Fibroblast of lung (primary cell): ENCODE measurements around the gene NKX6-2. TPM values are rescaled to one million over a fixed set of nuclear protein-coding genes. Genes with fewer than 3 reads are reported as not detected.

Experiments used
- DNase-seq, 2 donors: peaks; one replicate each; pipeline versions ENCODE4 v3.0.0 to v3.0.0-alpha.2; 2010; ENCODE audit warnings: low read depth in 2 of 2
- H2AFZ ChIP-seq: 2 replicates; pipeline ENCODE4 v1.5.1; 2012; ENCODE audit warnings: low read length, control low read depth, inconsistent platforms
- H3K27ac ChIP-seq: 2 replicates; pipeline ENCODE4 v1.5.1; 2011; ENCODE audit warnings: low read length, control low read depth; ENCODE audit not compliant: insufficient read depth
- H3K27me3 ChIP-seq: 2 replicates; pipeline ENCODE4 v1.5.1; 2011; ENCODE audit warnings: mild to moderate bottlenecking, low read length; ENCODE audit not compliant: control insufficient read depth, insufficient read depth
- H3K36me3 ChIP-seq: 2 replicates; pipeline ENCODE4 v1.5.1; 2011; ENCODE audit warnings: low read length; ENCODE audit not compliant: control insufficient read depth, insufficient read depth
- H3K4me1 ChIP-seq: 2 replicates; pipeline ENCODE4 v1.5.1; 2011; ENCODE audit warnings: low read length; ENCODE audit not compliant: control insufficient read depth, insufficient read depth; ENCODE audit errors: extremely low read depth
- H3K4me2 ChIP-seq: 2 replicates; pipeline ENCODE4 v1.5.1; 2011; ENCODE audit warnings: low read length, control low read depth; ENCODE audit not compliant: insufficient read depth; ENCODE audit errors: extremely low read depth
- H3K4me3 ChIP-seq, 4 experiments: fragments of 200-600 bp in 1 of 4; sonication (generic) in 1 of 4; replicated peaks in 1 of 4; 2 replicates each; pipeline ENCODE4 v1.5.1; 2011 to 2016; ENCODE audit warnings: low read length in 4 of 4, low read depth in 3 of 4, mild to moderate bottlenecking in 3 of 4, control low read depth in 2 of 4, inconsistent platforms in 1 of 4, mixed read lengths in 1 of 4; ENCODE audit not compliant: insufficient read depth in 1 of 4; ENCODE audit errors: control extremely low read depth in 1 of 4
- H3K79me2 ChIP-seq: 2 replicates; pipeline ENCODE4 v1.5.1; 2012; ENCODE audit warnings: mild to moderate bottlenecking, low read length, inconsistent platforms; ENCODE audit not compliant: control insufficient read depth, insufficient read depth
- H3K9ac ChIP-seq: 2 replicates; pipeline ENCODE4 v1.5.1; 2011; ENCODE audit warnings: mild to moderate bottlenecking, low read length, control low read depth; ENCODE audit not compliant: insufficient read depth
- H3K9me3 ChIP-seq: 2 replicates; pipeline ENCODE4 v1.5.1; 2012; ENCODE audit warnings: low read depth, low read length; ENCODE audit not compliant: control insufficient read depth, insufficient read depth
- H4K20me1 ChIP-seq: 2 replicates; pipeline ENCODE4 v1.5.1; 2011; ENCODE audit warnings: low read length; ENCODE audit not compliant: control insufficient read depth, insufficient read depth; ENCODE audit errors: extremely low read depth
- CTCF ChIP-seq, 2 donors: IDR thresholded peaks in 1 of 2; conservative IDR thresholded peaks in 1 of 2; 1 replicate in 1 of 2; 2 replicates in 1 of 2; pipeline ENCODE4 v1.5.1; 2011 to 2012; ENCODE audit warnings: low read length in 2 of 2, control low read depth in 1 of 2, inconsistent platforms in 1 of 2, low read depth in 1 of 2, mild to moderate bottlenecking in 1 of 2
- EZH2 ChIP-seq: IDR thresholded peaks from 2 replicates; pipeline ENCODE4 v1.5.1; 2012; ENCODE audit warnings: low read length, control low read depth, mild to moderate bottlenecking; ENCODE audit errors: missing control alignments
- polyA plus RNA-seq, 2 donors: library from polyadenylated mRNA; depleted of rRNA in 1 of 2; stranded (reverse) in 1 of 2; unstranded in 1 of 2; fragments of >200 nt; gene quantifications; 2 replicates each; pipeline ENCODE4 v1.2.1, GENCODE V29; 2011 to 2012; ENCODE audit warnings: missing spikeins in 1 of 2
- total RNA-seq: library from RNA; depleted of rRNA; stranded (reverse); fragments of >200 nt; gene quantifications from 2 replicates; pipeline ENCODE4 v1.2.1, GENCODE V29; 2014

NKX6-2 gene
- total and polyA plus RNA-seq, 2 donors (not counting 1 experiment from before 2014, with no cell fraction given) = not detected

- Histone ChIP-seq H3K79me2 (no peaks in the 10 kb centered on the region), H4K20me1 (no peaks in the 10 kb centered on the region), H3K27ac (no peak overlapping the region), H3K9me3 (no peaks in the 10 kb centered on the region), H3K4me1 (no peaks in the 10 kb centered on the region), H3K9ac (no peak overlapping the region), H3K4me2 (no peak overlapping the region), H2AFZ (no peak overlapping the region), H3K4me3 (no peak overlapping the region), H3K36me3 (no peaks in the 10 kb centered on the region), H3K27me3 (no peaks in the 10 kb centered on the region)
- TF ChIP-seq CTCF (conservative IDR thresholded peaks at IDR 0.05 in 1 of 2, IDR thresholded peaks at IDR 0.05 in 1 of 2; ENCODE audit: low read depth in 1 of 2, low read length in 2 of 2) (no peak), EZH2 (no peak)
- DNase-seq = no peak
These were observed 22.7 kb upstream of the NKX6-2 start for GRCh38 chr10:132808383-132809231.

DNA sequence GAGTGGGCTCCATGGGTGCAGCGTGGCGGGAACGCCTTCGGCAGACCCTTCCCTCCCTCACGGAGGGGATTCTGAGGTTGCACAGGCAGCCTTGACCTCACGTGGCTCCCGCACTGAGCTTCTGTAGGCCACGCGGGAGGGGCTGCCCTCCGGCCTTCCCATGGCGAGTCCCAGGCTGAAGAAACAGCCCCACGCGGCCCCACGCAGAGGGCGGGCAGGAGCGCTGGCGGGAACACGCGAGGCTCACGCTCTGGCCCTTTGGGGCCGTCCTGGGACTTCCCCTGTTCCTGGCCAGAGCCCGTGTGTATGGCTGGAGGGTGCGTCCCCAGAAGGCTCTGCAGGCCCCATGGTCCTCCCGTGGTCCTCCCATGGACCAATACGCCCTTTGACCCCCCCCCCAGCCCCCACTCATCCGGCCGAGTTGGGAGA lies 21.7 kb upstream of the NKX6-2 start:
- TF ChIP-seq EZH2 (no peak), CTCF (conservative IDR thresholded peaks at IDR 0.05 in 1 of 2, IDR thresholded peaks at IDR 0.05 in 1 of 2; ENCODE audit: low read depth in 1 of 2, low read length in 2 of 2) (no peak)
- H3K4me1 ChIP-seq = no peaks in the 10 kb centered on the region
- no peak overlapping the region for H3K4me3 ChIP-seq
- no peak for DNase-seq
- H2AFZ ChIP-seq = no peak overlapping the region
- H3K9me3 ChIP-seq = no peaks in the 10 kb centered on the region
- no peaks in the 10 kb centered on the region for H3K27me3 ChIP-seq
- no peak overlapping the region for H3K27ac ChIP-seq
- no peaks in the 10 kb centered on the region for H3K36me3 ChIP-seq
- no peaks in the 10 kb centered on the region for H3K79me2 ChIP-seq
- H3K4me2 ChIP-seq = no peak overlapping the region
- H3K9ac ChIP-seq = no peak overlapping the region
- no peaks in the 10 kb centered on the region for H4K20me1 ChIP-seq

DNA sequence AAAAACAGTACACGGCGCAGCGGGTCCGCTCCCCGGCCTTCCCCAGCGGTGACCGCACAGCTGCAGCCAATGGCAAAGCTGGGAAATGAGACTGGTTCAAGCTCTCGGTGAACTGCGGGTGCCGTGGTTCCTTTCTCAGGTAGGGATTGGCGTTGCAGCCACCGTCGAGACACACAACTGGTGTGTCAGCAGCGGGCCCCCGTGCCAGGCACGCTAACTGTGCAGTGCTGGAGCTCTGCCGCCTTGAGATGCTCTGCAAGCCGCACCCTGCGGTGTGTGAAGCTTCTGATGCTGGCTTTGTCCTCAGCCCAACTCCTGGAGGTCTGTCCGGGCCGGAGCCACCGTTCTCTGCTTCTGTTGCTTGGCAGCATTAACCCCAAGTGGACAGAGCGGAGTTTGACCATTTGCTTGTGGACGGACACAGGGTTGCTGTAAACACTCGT lies 20.6 kb upstream of the NKX6-2 start:
- Histone ChIP-seq H3K36me3 (no peaks in the 10 kb centered on the region), H3K4me1 (no peaks in the 10 kb centered on the region), H3K4me2 (no peak overlapping the region), H3K27ac (no peak overlapping the region), H2AFZ (no peak overlapping the region), H3K9me3 (no peaks in the 10 kb centered on the region), H3K9ac (no peak overlapping the region), H3K4me3 (no peak overlapping the region), H3K27me3 (no peaks in the 10 kb centered on the region), H3K79me2 (no peaks in the 10 kb centered on the region), H4K20me1 (no peaks in the 10 kb centered on the region)
- TF ChIP-seq EZH2 (no peak), CTCF (conservative IDR thresholded peaks at IDR 0.05 in 1 of 2, IDR thresholded peaks at IDR 0.05 in 1 of 2; ENCODE audit: low read depth in 1 of 2, low read length in 2 of 2) (no peak)
- DNase-seq = no peak
